SK-N-SH treated with all-trans-retinoic acid at 6 μM for 48 hours (cell line): Measurements from ENCODE around the gene RAB8B.

Experiments used
- ARNTL ChIP-seq: fragments of 450-650 bp; formaldehyde crosslinking; IDR thresholded peaks from 2 replicates; pipeline ENCODE4 v1.5.0; 2020; ENCODE audit warnings: low read depth, mild to moderate bottlenecking, moderate library complexity, borderline replicate concordance
- OSR1 ChIP-seq: fragments of 250-450 bp; sonication (Bioruptor Pico); IDR thresholded peaks from 2 replicates; pipeline ENCODE4 v1.8.0; 2022; ENCODE audit warnings: moderate library complexity, mild to moderate bottlenecking, inconsistent platforms

DNA sequence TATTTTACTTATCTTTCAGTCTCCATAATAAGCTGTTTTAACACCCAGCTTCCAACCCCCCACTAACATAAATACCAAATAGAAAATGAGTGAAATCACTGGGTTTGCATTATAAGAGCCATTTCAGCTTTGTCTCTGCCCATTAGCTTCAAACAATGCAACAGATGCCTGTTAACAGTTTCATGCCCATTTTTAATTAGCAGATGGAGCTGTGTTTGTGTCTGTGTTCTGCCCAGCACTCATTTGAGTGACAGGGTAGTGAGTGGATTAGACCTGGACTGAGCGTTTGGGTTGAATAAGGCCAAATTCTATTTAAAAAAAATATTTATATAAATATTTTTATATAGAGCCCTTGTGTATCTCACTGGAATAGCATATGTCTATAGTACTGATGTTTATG is 7.4 kb downstream of the RAB8B start:
- no peak for TF ChIP-seq OSR1 (CRISPR knock-in tag)
- no peak for TF ChIP-seq ARNTL (CRISPR knock-in tag)
